ENCODE measurements around the gene WDR7.

DNA sequence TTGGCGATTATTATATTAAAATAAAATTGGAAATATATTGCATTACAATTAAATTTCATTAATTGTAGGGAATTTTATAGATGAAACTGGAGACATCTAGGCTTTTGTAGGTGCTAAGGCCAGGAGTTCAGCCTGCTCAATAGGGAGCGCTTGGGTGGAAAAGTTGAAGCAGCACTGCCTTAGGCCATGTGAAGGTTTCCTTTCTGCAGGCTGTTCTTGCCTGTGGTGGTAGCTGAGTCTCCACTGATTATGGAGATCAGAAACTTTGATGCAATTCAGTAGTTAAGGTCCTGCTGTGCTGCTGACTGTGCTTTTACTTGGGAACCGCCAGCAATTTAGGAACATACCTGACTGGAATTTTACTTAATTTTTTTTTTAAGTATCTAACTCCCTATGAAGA is 315.9 kb downstream of the WDR7 start:
- TF ChIP-seq, protein P1, sequence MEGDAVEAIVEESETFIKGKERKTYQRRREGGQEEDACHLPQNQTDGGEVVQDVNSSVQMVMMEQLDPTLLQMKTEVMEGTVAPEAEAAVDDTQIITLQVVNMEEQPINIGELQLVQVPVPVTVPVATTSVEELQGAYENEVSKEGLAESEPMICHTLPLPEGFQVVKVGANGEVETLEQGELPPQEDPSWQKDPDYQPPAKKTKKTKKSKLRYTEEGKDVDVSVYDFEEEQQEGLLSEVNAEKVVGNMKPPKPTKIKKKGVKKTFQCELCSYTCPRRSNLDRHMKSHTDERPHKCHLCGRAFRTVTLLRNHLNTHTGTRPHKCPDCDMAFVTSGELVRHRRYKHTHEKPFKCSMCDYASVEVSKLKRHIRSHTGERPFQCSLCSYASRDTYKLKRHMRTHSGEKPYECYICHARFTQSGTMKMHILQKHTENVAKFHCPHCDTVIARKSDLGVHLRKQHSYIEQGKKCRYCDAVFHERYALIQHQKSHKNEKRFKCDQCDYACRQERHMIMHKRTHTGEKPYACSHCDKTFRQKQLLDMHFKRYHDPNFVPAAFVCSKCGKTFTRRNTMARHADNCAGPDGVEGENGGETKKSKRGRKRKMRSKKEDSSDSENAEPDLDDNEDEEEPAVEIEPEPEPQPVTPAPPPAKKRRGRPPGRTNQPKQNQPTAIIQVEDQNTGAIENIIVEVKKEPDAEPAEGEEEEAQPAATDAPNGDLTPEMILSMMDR (IDR thresholded peaks at IDR 0.05; ENCODE audit: poor library complexity), result no peak
- no peak for TF ChIP-seq EZH2 (IDR thresholded peaks at IDR 0.05; ENCODE audit: borderline replicate concordance)
